K562 (cell line): ENCODE data around the gene BCKDK. TPM values are rescaled to one million over a fixed set of nuclear protein-coding genes. Genes with fewer than 3 reads are reported as not detected.

Experiments
- DIDO1 ChIP-seq: fragments of 450-650 bp; IDR thresholded peaks from 2 replicates; pipeline ENCODE4 v1.6.1; 2016; ENCODE audit warnings: low read depth, missing biosample characterization, missing genetic modification characterization
- EP400 ChIP-seq: fragments of 450-650 bp; IDR thresholded peaks from 2 replicates; pipeline ENCODE4 v1.6.1; 2017; ENCODE audit warnings: antibody characterized with exemption, mild to moderate bottlenecking, moderate library complexity
- FOXM1 ChIP-seq, 2 experiments: fragments of 450-650 bp in 1 of 2; sonication (generic) in 1 of 2; formaldehyde crosslinking in 1 of 2; IDR thresholded peaks; 2 replicates each; pipeline versions ENCODE4 v1.6.1 to v1.9.0; 2017 to 2022; ENCODE audit warnings: low read depth in 2 of 2, mild to moderate bottlenecking in 2 of 2, missing genetic modification reagents in 1 of 2, moderate library complexity in 1 of 2
- GABPB1 ChIP-seq: sonication (generic); formaldehyde crosslinking; IDR thresholded peaks from 2 replicates; pipeline ENCODE4 v1.8.0; 2022; ENCODE audit warnings: mild to moderate bottlenecking, missing genetic modification reagents
- GTF2F1 ChIP-seq: IDR thresholded peaks from 2 replicates; pipeline ENCODE4 v1.6.1; 2011; ENCODE audit warnings: low read depth, low read length, improper control_type of control experiment
- MYNN ChIP-seq, 2 experiments: sonication (generic); formaldehyde crosslinking in 1 of 2; IDR thresholded peaks; 2 replicates each; pipeline versions ENCODE4 v1.5.0 to v1.6.1; 2016 to 2020; ENCODE audit warnings: antibody characterized with exemption in 1 of 2, missing genetic modification reagents in 1 of 2
- NONO ChIP-seq, 2 experiments: fragments of 200-400 bp in 1 of 2; fragments of 450-650 bp in 1 of 2; formaldehyde crosslinking in 1 of 2; IDR thresholded peaks; 2 replicates each; pipeline ENCODE4 v1.6.1; 2017; ENCODE audit warnings: low read depth in 2 of 2, mild to moderate bottlenecking in 2 of 2, moderate library complexity in 2 of 2, low read length in 1 of 2
- NRF1 ChIP-seq, 2 experiments: fragments of 450-650 bp; IDR thresholded peaks in 1 of 2; conservative IDR thresholded peaks in 1 of 2; 2 replicates each; pipeline ENCODE4 v1.6.1; 2014; ENCODE audit warnings: mild to moderate bottlenecking in 2 of 2
- PCBP1 ChIP-seq: fragments of 200-400 bp; formaldehyde crosslinking; IDR thresholded peaks from 2 replicates; pipeline ENCODE4 v1.6.1; 2018; ENCODE audit warnings: mild to moderate bottlenecking, low read depth, low read length; ENCODE audit not compliant: poor library complexity, severe bottlenecking
- PHF20 ChIP-seq: fragments of 450-650 bp; IDR thresholded peaks from 2 replicates; pipeline ENCODE4 v1.6.1; 2018; ENCODE audit not compliant: partially characterized antibody
- PHF21A ChIP-seq: fragments of 450-650 bp; IDR thresholded peaks from 2 replicates; pipeline ENCODE4 v1.6.1; 2017; ENCODE audit warnings: low read depth, borderline replicate concordance
- PKNOX1 ChIP-seq: fragments of 450-650 bp; IDR thresholded peaks from 2 replicates; pipeline ENCODE4 v1.6.1; 2016
- POLR2A ChIP-seq: fragments of 450-650 bp; conservative IDR thresholded peaks from 2 replicates; pipeline ENCODE4 v1.6.1; 2016
- POLR2G ChIP-seq: fragments of 200-400 bp; formaldehyde crosslinking; IDR thresholded peaks from 2 replicates; pipeline ENCODE4 v1.6.1; 2017; ENCODE audit warnings: low read depth, mild to moderate bottlenecking, antibody characterized with exemption, low read length, moderate library complexity
- SREBF1 ChIP-seq: fragments of 150-350 bp; IDR thresholded peaks from 2 replicates; pipeline ENCODE4 v1.6.1; 2014; ENCODE audit warnings: antibody characterized with exemption, low read depth, low read length, borderline replicate concordance
- SUPT5H ChIP-seq: fragments of 450-650 bp; IDR thresholded peaks from 2 replicates; pipeline ENCODE4 v1.6.1; 2016
- TBL1XR1 ChIP-seq, 2 experiments: IDR thresholded peaks; 2 replicates each; pipeline ENCODE4 v1.6.1; 2012; ENCODE audit warnings: improper control_type of control experiment in 2 of 2, low read length in 2 of 2, mild to moderate bottlenecking in 1 of 2
- ZBTB26 ChIP-seq: fragments of 450-650 bp; formaldehyde crosslinking; IDR thresholded peaks from 2 replicates; pipeline ENCODE4 v1.4.0; 2022; ENCODE audit warnings: missing genetic modification characterization
- ZFX ChIP-seq: sonication (generic); formaldehyde crosslinking; IDR thresholded peaks from 2 replicates; pipeline ENCODE4 v1.8.0; 2022; ENCODE audit warnings: mild to moderate bottlenecking, missing genetic modification reagents, moderate library complexity
- ZMIZ1 ChIP-seq, 2 experiments: fragments of 150-350 bp in 1 of 2; IDR thresholded peaks; 2 replicates each; pipeline ENCODE4 v1.6.1; 2012 to 2016; ENCODE audit warnings: low read depth in 2 of 2, low read length in 2 of 2, mild to moderate bottlenecking in 1 of 2, moderate library complexity in 1 of 2
- ZNF184 ChIP-seq: sonication (generic); formaldehyde crosslinking; IDR thresholded peaks from 2 replicates; pipeline ENCODE4 v1.5.0; 2020; ENCODE audit warnings: missing genetic modification reagents
- ZNF507 ChIP-seq: conservative IDR thresholded peaks from 2 replicates; pipeline ENCODE4 v1.6.1; 2017; ENCODE audit warnings: missing genetic modification characterization, missing compliant biosample characterization
- ZNF57 ChIP-seq: fragments of 450-650 bp; formaldehyde crosslinking; IDR thresholded peaks from 2 replicates; pipeline ENCODE4 v1.4.0; 2020; ENCODE audit warnings: mild to moderate bottlenecking, moderate library complexity
- polyA plus RNA-seq, 8 experiments: library from polyadenylated mRNA; depleted of rRNA in 4 of 8; stranded (reverse) in 5 of 8; unstranded in 3 of 8; fragments of >200 nt; fragmentation: Nextera tagmentation in 2 of 8; fragmentation: Illumina TruSeq in 1 of 8; extraction: Ambion mirVana in 2 of 8; extraction: Trizol in 1 of 8; gene quantifications; 2 replicates each; pipeline versions ENCODE4 v1.2.1 to v1.2.3, GENCODE V29; 2011 to 2014; ENCODE audit warnings: inconsistent platforms in 1 of 8, missing spikeins in 1 of 8
- total RNA-seq, 7 experiments: library from RNA; depleted of rRNA in 6 of 7; stranded (reverse); fragments of >200 nt in 6 of 7; fragmentation: Illumina TruSeq in 2 of 7; extraction: Trizol in 2 of 7; gene quantifications; 2 replicates each; pipeline versions ENCODE4 v1.2.1 to v1.2.3, GENCODE V29; 2011 to 2021; ENCODE audit warnings: low replicate concordance in 1 of 7

Gene BCKDK
- total and polyA plus RNA-seq, 9 of the 15 experiments (the other 6 are each of a cell fraction or from before 2014, with no cell fraction given): 0.58 to 34.8 (median 13.1) TPM

GRCh38 chr16:31117384-31118222 lies 9.4 kb downstream of the BCKDK start, which contains the start of gene KAT8 (continued):
- peak; percentile 64 for TF ChIP-seq PCBP1
- peak; percentile 65 for TF ChIP-seq ZFX (CRISPR knock-in tag)
- TF ChIP-seq POLR2A: peak; percentile 95
- peak; percentile 89 for TF ChIP-seq SUPT5H
- no peak for TF ChIP-seq FOXM1 (IDR thresholded peaks at IDR 0.05; ENCODE audit: low read depth)
- TF ChIP-seq FOXM1 (CRISPR knock-in tag; IDR thresholded peaks at IDR 0.05; ENCODE audit: low read depth): no peak
- TF ChIP-seq SREBF1: peak; percentile 51; the same call in 1 of the 2 replicates
- peak; percentile 25 to 49; a peak in 2 of 4 replicates for TF ChIP-seq TBL1XR1 (IDR thresholded peaks at IDR 0.05; ENCODE audit: low read length in 2 of 2)
- TF ChIP-seq ZNF184 (CRISPR knock-in tag): no peak
- 0 out of 2 replicates have a peak, but pooled peaks have one; percentile 5 for TF ChIP-seq ZBTB26 (CRISPR knock-in tag)
- peak in 1 of 2 experiments; percentile 58; a peak in 1 of 4 replicates for TF ChIP-seq ZMIZ1 (IDR thresholded peaks at IDR 0.05; ENCODE audit: low read depth in 2 of 2, low read length in 2 of 2)
- TF ChIP-seq MYNN (IDR thresholded peaks at IDR 0.05): no peak
- no peak for TF ChIP-seq MYNN (CRISPR knock-in tag; IDR thresholded peaks at IDR 0.05)
- peak; percentile 62 for TF ChIP-seq DIDO1 (tag)
- TF ChIP-seq PHF20: peak; percentile 91
- TF ChIP-seq POLR2G: peak; percentile 98
- TF ChIP-seq PHF21A: no peak
- peak; percentile 87 for TF ChIP-seq EP400
- TF ChIP-seq PKNOX1: peak; percentile 61; the same call in 1 of the 2 replicates
- no peak for TF ChIP-seq ZNF57 (CRISPR knock-in tag)
- peak; percentile 67; the same call in 1 of the 2 replicates for TF ChIP-seq GTF2F1
- no peak for TF ChIP-seq ZNF507 (tag)
- peak; percentile 59 to 63 for TF ChIP-seq NRF1 (conservative IDR thresholded peaks at IDR 0.05 in 1 of 2, IDR thresholded peaks at IDR 0.05 in 1 of 2)
- TF ChIP-seq NONO (IDR thresholded peaks at IDR 0.05; ENCODE audit: low read depth in 2 of 2, low read length in 1 of 2): peak; percentile 79 to 97; a peak in 3 of 4 replicates
- peak; percentile 95 for TF ChIP-seq GABPB1
